Ovary (tissue), 3 donors: Measurements from ENCODE around the gene CFAP141.

Experiments
- CTCF ChIP-seq, 3 donors: fragments of 450-650 bp in 2 of 3; fragments of 200-600 bp in 1 of 3; IDR thresholded peaks; one replicate each; pipeline versions ENCODE4 v1.5.1 to v1.8.0; 2016 to 2022; ENCODE audit warnings: antibody characterized with exemption in 3 of 3, mild to moderate bottlenecking in 1 of 3
- EP300 ChIP-seq: sonication (generic); formaldehyde crosslinking; IDR thresholded peaks from one replicate; pipeline ENCODE4 v1.6.1; 2017; ENCODE audit warnings: antibody characterized with exemption
- POLR2A ChIP-seq: fragments of 450-650 bp; IDR thresholded peaks from one replicate; pipeline ENCODE4 v1.6.1; 2017; ENCODE audit warnings: antibody characterized with exemption, mild to moderate bottlenecking, moderate library complexity
- donor health status: DM: no; HTN: no; CAD: no.

GRCh38 chr1:154171880-154172279, 34.3 kb downstream of the CFAP141 start:
- TF ChIP-seq EP300 (no peak), CTCF (IDR thresholded peaks at IDR 0.05) (no peak), POLR2A (no peak)
